Tracheal epithelial cell (primary cell): Measurements from ENCODE around the gene RAB36. TPM values are rescaled to one million over a fixed set of nuclear protein-coding genes. Genes with fewer than 3 reads are reported as not detected.

Experiments used
- total RNA-seq: library from RNA; depleted of rRNA; stranded (reverse); fragments of >200 nt; gene quantifications from 2 replicates; pipeline ENCODE4 v1.2.1, GENCODE V29; 2014

RAB36 gene
- total RNA-seq, result 0.64 and 2.7 TPM in 2 replicates

GRCh38 chr22:23144932-23145877 is at the start of gene RAB36:
TSS of gene RAB36 (plus strand) at chr22:23145477. CDS start at chr22:23146617, 1,140 bp downstream.

GRCh38 chr22:23180301-23180892 is 35.1 kb downstream of the RAB36 start, which contains the start of gene BCR:
TSS of gene BCR (plus strand) at chr22:23180509. CDS start at chr22:23180961, 452 bp downstream.

Other genes starting within 250 kb of the RAB36 start
- gene GNAZ, start 75.0 kb upstream of the RAB36 start, total RNA-seq, result 0.48 TPM in 1 of 2 replicates, not detected in the other
- 0.21 TPM in 1 of 2 replicates, not detected in the other for gene RSPH14, start 3.5 kb upstream of the RAB36 start, total RNA-seq
- 75.9 and 123 TPM in 2 replicates for gene BCR, start 35.0 kb downstream of the RAB36 start, total RNA-seq